ENCODE results near the gene FECH. TPM values are rescaled to one million over a fixed set of nuclear protein-coding genes. Genes with fewer than 3 reads are reported as not detected.

FECH gene
- total RNA-seq, 6 experiments from 2014 or later: 30.1 to 73.9 (median 38.7) TPM

DNA sequence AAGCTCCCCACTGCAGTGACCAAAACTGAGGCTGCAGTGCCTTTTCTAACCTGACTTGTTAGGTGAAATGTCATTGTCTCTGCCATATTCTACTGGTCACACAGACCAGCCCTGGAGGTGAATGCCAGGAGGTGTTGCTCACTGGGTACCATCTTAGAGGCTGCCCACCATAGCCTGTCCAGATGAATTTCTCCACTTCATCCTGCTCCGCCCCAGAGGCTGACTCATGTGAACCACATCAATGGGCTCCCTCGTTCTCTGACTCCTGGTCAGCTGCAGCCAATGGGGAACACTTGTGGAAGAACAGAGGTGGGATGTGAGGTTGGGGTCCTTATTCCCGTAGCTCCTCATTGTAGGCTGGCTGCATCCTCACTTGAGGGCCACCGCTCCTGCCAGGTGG, 38.5 kb upstream of the FECH start:
- no peaks in the 10 kb centered on the region for H3K27me3 ChIP-seq
- H3K9me3 ChIP-seq: no peaks in the 10 kb centered on the region
- ATAC-seq (no peak), DNase-seq (no peak)
- H3K4me1 ChIP-seq: peaks cover 0 to 10% (median 0%) of the 10 kb centered on the region in 4 donors
- TF ChIP-seq POLR2A (IDR thresholded peaks at IDR 0.05): no peak
- TF ChIP-seq CTCF (IDR thresholded peaks at IDR 0.05): no peak
- WGBS (ENCODE audit: insufficient coverage, low coverage, low lambda C conversion rate, missing lambda C conversion rate): no CpG with 5 or more reads among the region's 4 CpGs
- no peak overlapping the region for H3K4me3 ChIP-seq
- intact Hi-C loops (cut with DNase I): no loop called here
- H3K36me3 ChIP-seq: no peaks in the 10 kb centered on the region
- no peak overlapping the region for H3K27ac ChIP-seq

DNA sequence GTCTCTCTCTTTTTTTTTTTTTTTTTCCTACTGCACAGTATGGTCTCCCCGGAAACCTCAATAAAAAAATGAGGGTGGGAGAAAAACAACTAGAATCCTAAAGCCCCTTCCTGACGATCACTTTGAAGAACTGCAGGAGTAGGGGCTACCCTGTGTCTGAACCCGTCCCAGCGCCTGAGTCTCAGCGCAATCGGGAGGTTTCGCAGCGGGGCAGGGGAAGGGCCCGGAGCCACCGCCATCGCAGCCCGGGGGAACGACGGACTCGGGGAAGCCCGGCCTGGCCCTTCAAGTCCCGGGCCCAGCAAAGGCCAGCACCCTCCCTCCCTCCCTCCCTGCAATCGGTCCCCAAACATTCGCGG, 34.7 kb upstream of the FECH start:
- Histone ChIP-seq H3K4me1 (peaks cover 0 to 10% (median 0%) of the 10 kb centered on the region in 4 donors), H3K36me3 (peaks cover 0 to 10% (median 3%) of the 10 kb centered on the region in 4 donors), H3K9me3 (no peaks in the 10 kb centered on the region), H3K27me3 (no peaks in the 10 kb centered on the region), H3K4me3 (peak overlapping the region; percentile 61 to 92 (median 80)), H3K27ac (peak overlapping the region; percentile 75 to 85 (median 79))
- 0% methylated on average over 10 of the region's 20 CpGs for WGBS (ENCODE audit: insufficient coverage, low coverage, low lambda C conversion rate, missing lambda C conversion rate)
- intact Hi-C loops (cut with DNase I): no loop called here
- DNase-seq (no peak), ATAC-seq (peak; percentile 52 to 61 (median 54))
- TF ChIP-seq CTCF (IDR thresholded peaks at IDR 0.05) (no peak), POLR2A (IDR thresholded peaks at IDR 0.05) (no peak)

GRCh38 chr18:57619876-57620275, 33.4 kb upstream of the FECH start:
- Histone ChIP-seq H3K4me3 (no peak overlapping the region), H3K27ac (no peak overlapping the region), H3K4me1 (peaks cover 0 to 10% (median 0%) of the 10 kb centered on the region in 4 donors), H3K9me3 (no peaks in the 10 kb centered on the region), H3K27me3 (no peaks in the 10 kb centered on the region), H3K36me3 (peaks cover 0 to 22% (median 7%) of the 10 kb centered on the region in 4 donors)
- intact Hi-C loops (cut with DNase I): no loop called here
- DNase-seq (no peak), ATAC-seq (no peak)
- no peak for TF ChIP-seq POLR2A (IDR thresholded peaks at IDR 0.05)
- TF ChIP-seq CTCF (IDR thresholded peaks at IDR 0.05): no peak
- WGBS (ENCODE audit: insufficient coverage, low coverage, low lambda C conversion rate, missing lambda C conversion rate): 100% methylated on average over 3 of the region's 3 CpGs

- 75% methylated on average over 3 of the region's 3 CpGs for WGBS (ENCODE audit: insufficient coverage, low coverage, low lambda C conversion rate, missing lambda C conversion rate)
- no peaks in the 10 kb centered on the region for H3K27me3 ChIP-seq
- intact Hi-C loops (cut with DNase I): no loop called here
- no peak for DNase-seq
- TF ChIP-seq POLR2A (IDR thresholded peaks at IDR 0.05): no peak
- TF ChIP-seq CTCF (IDR thresholded peaks at IDR 0.05): no peak
- no peaks in the 10 kb centered on the region for H3K9me3 ChIP-seq
- no peak overlapping the region for H3K27ac ChIP-seq
- H3K4me3 ChIP-seq: no peak overlapping the region
- H3K36me3 ChIP-seq: peaks cover 0 to 32% (median 13%) of the 10 kb centered on the region in 4 donors
- no peak for ATAC-seq
- peaks cover 0 to 10% (median 0%) of the 10 kb centered on the region in 4 donors for H3K4me1 ChIP-seq
Observed at GRCh38 chr18:57618910-57619309, 32.4 kb upstream of the FECH start.

GRCh38 chr18:57603871-57604270, 17.4 kb upstream of the FECH start:
- WGBS (ENCODE audit: insufficient coverage, low coverage, low lambda C conversion rate, missing lambda C conversion rate): 75% methylated on average over 1 of the region's 1 CpG
- TF ChIP-seq POLR2A (IDR thresholded peaks at IDR 0.05) (no peak), CTCF (IDR thresholded peaks at IDR 0.05) (no peak)
- H3K27ac ChIP-seq: no peak overlapping the region
- no peak for ATAC-seq
- no peaks in the 10 kb centered on the region for H3K9me3 ChIP-seq
- peaks cover 0 to 91% (median 49%) of the 10 kb centered on the region in 4 donors for H3K36me3 ChIP-seq
- no peaks in the 10 kb centered on the region for H3K4me1 ChIP-seq
- DNase-seq: no peak
- H3K4me3 ChIP-seq: no peak overlapping the region
- H3K27me3 ChIP-seq: no peaks in the 10 kb centered on the region
- intact Hi-C loops (cut with DNase I): no loop called here

All from right lobe of liver (tissue), 6 donors.